Head of caudate nucleus (tissue), 42 donors: ENCODE data around the gene MGLL.
"Not testable (repeated sequence)": the region's sequence is repeated elsewhere in the genome, so short reads cannot be mapped to it uniquely, and the experiment has no call there.

Source experiments
- DNase-seq, 42 donors: peaks; one replicate each; pipeline versions ENCODE4 v3.0.0 to v3.0.0-alpha.2; 2020 to 2021; ENCODE audit warnings: mixed read lengths in 7 of 42
- intact Hi-C: fragments of 100-400 bp; cut with DNase I; formaldehyde crosslinking; loops from one replicate; pipeline ENCODE4 v1.15.0; 2022

MGLL gene

GRCh38 chr3:127690106-127690505, 132.2 kb downstream of the MGLL start:
- DNase-seq: peak in 2 of 42 donors; percentile 2 to 3
- intact Hi-C loops: no loop called here

GRCh38 chr3:127689266-127689860, 133.0 kb downstream of the MGLL start:
- intact Hi-C loops: no loop called here
- peak in 6 of 42 donors; percentile 1 to 28 (median 4) for DNase-seq

GRCh38 chr3:127688416-127689265, 133.7 kb downstream of the MGLL start:
- peak in 18 of 42 donors; percentile 16 to 65 (median 42) for DNase-seq
- intact Hi-C loops: no loop called here

GRCh38 chr3:127688022-127688415, 134.3 kb downstream of the MGLL start:
- DNase-seq: peak in 3 of 42 donors; percentile 3 to 15 (median 11)

GRCh38 chr3:127687228-127687737, 135.0 kb downstream of the MGLL start:
- DNase-seq: no peak
- intact Hi-C loops: no loop called here

More at GRCh38 chr3:127688022-127688415, 134.3 kb downstream of the MGLL start:
- intact Hi-C loops: no loop called here

GRCh38 chr3:127686512-127686894, 135.8 kb downstream of the MGLL start:
- DNase-seq: no peak
- intact Hi-C loops: no loop called here

GRCh38 chr3:127685708-127686511, 136.4 kb downstream of the MGLL start:
- peak in 2 of 42 donors; percentile 1 to 4 for DNase-seq
- intact Hi-C loops: no loop called here

GRCh38 chr3:127684871-127685707, 137.2 kb downstream of the MGLL start:
- intact Hi-C loops: no loop called here
- DNase-seq: peak in 11 of 42 donors; percentile 1 to 27 (median 12)

- DNase-seq: peak in 18 of 42 donors; percentile 0 to 39 (median 12)
- intact Hi-C loops: no loop called here
Observed at GRCh38 chr3:127682561-127682960, 139.8 kb downstream of the MGLL start.

- peak in 15 of 42 donors; percentile 1 to 32 (median 6) for DNase-seq
- intact Hi-C loops: not testable (repeated sequence)
Observed at GRCh38 chr3:127682175-127682554, 140.2 kb downstream of the MGLL start.

- DNase-seq: peak in 16 of 42 donors; percentile 0 to 36 (median 10)
Observed at GRCh38 chr3:127680798-127681221, 141.5 kb downstream of the MGLL start.

GRCh38 chr3:127680146-127680661, 142.1 kb downstream of the MGLL start:
- intact Hi-C loops: no loop called here
- peak in 17 of 42 donors; percentile 1 to 36 (median 13) for DNase-seq

More at GRCh38 chr3:127680798-127681221, 141.5 kb downstream of the MGLL start:
- intact Hi-C loops: no loop called here

- peak in 18 of 42 donors; percentile 0 to 41 (median 11) for DNase-seq
Observed at GRCh38 chr3:127679534-127680145, 142.7 kb downstream of the MGLL start.

GRCh38 chr3:127678611-127679533, 143.4 kb downstream of the MGLL start:
- peak in 20 of 42 donors; percentile 1 to 38 (median 12) for DNase-seq
- intact Hi-C loops: no loop called here

More at GRCh38 chr3:127679534-127680145, 142.7 kb downstream of the MGLL start:
- intact Hi-C loops: no loop called here

GRCh38 chr3:127678315-127678599, 144.1 kb downstream of the MGLL start:
- intact Hi-C loops: no loop called here
- DNase-seq: peak in 2 of 42 donors; percentile 1 to 12

GRCh38 chr3:127677541-127678314, 144.6 kb downstream of the MGLL start:
- intact Hi-C loops: no loop called here
- DNase-seq: peak in 27 of 42 donors; percentile 4 to 82 (median 33)
